H9 (cell line): ENCODE measurements around the gene SMPX. TPM values are rescaled to one million over a fixed set of nuclear protein-coding genes. Genes with fewer than 3 reads are reported as not detected.
A peak's percentile ranks its signal among the peaks of the same experiment; 100 is the strongest.

Experiments
- DNase-seq: peaks from one replicate; pipeline ENCODE4 v3.0.0-alpha.2; 2017
- H2AFZ ChIP-seq: one replicate; pipeline ENCODE4 v1.6.1; 2013; ENCODE audit warnings: mild to moderate bottlenecking, low read length, control low read depth, moderate library complexity
- H2AK5ac ChIP-seq: 2 replicates; pipeline ENCODE4 v1.6.1; 2013; ENCODE audit warnings: low read length, control low read depth, mixed read lengths; ENCODE audit not compliant: insufficient read length
- H2BK120ac ChIP-seq: one replicate; pipeline ENCODE4 v1.6.1; 2013; ENCODE audit warnings: low read depth, mild to moderate bottlenecking, low read length, control low read depth, inconsistent platforms; ENCODE audit not compliant: poor library complexity, severe bottlenecking
- H2BK12ac ChIP-seq: 2 replicates; pipeline ENCODE4 v1.6.1; 2013; ENCODE audit warnings: low read length, control low read depth, mixed read lengths, low read depth; ENCODE audit not compliant: insufficient read length
- H2BK15ac ChIP-seq: 2 replicates; pipeline ENCODE4 v1.6.1; 2013; ENCODE audit warnings: low read depth, low read length, control low read depth
- H2BK20ac ChIP-seq: one replicate; pipeline ENCODE4 v1.6.1; 2013; ENCODE audit warnings: low read depth, mild to moderate bottlenecking, low read length, control low read depth, inconsistent platforms; ENCODE audit not compliant: poor library complexity, severe bottlenecking
- H2BK5ac ChIP-seq: 2 replicates; pipeline ENCODE4 v1.6.1; 2013; ENCODE audit warnings: low read length, control low read depth, mixed read lengths; ENCODE audit not compliant: insufficient read length
- H3K14ac ChIP-seq: 2 replicates; pipeline ENCODE4 v1.6.1; 2013; ENCODE audit warnings: low read length, control low read depth; ENCODE audit not compliant: insufficient read depth
- H3K18ac ChIP-seq: 2 replicates; pipeline ENCODE4 v1.6.1; 2013; ENCODE audit warnings: low read depth, mild to moderate bottlenecking, mixed read lengths, low read length, control low read depth; ENCODE audit not compliant: insufficient read length
- H3K23ac ChIP-seq: 2 replicates; pipeline ENCODE4 v1.6.1; 2013; ENCODE audit warnings: low read length, control low read depth, mixed read lengths, low read depth; ENCODE audit not compliant: insufficient read length
- H3K23me2 ChIP-seq: 2 replicates; pipeline ENCODE4 v1.6.1; 2013; ENCODE audit warnings: low read depth, mild to moderate bottlenecking, mixed read lengths, low read length, control low read depth; ENCODE audit not compliant: insufficient read length, poor library complexity, severe bottlenecking
- H3K27ac ChIP-seq: 2 replicates; pipeline ENCODE4 v1.5.1; 2013; ENCODE audit warnings: low read length, control low read depth, mixed read lengths, low read depth; ENCODE audit not compliant: insufficient read length
- H3K27me3 ChIP-seq: 2 replicates; pipeline ENCODE4 v1.6.1; 2013; ENCODE audit warnings: low read length, control low read depth, inconsistent platforms; ENCODE audit not compliant: insufficient read depth
- H3K4ac ChIP-seq: 2 replicates; pipeline ENCODE4 v1.6.1; 2013; ENCODE audit warnings: low read depth, mild to moderate bottlenecking, control low read depth, inconsistent platforms, low read length, moderate library complexity
- H3K4me1 ChIP-seq: 2 replicates; pipeline ENCODE4 v1.6.1; 2013; ENCODE audit warnings: low read length, control low read depth, inconsistent platforms; ENCODE audit not compliant: insufficient read depth
- H3K4me2 ChIP-seq: 2 replicates; pipeline ENCODE4 v1.6.1; 2013; ENCODE audit warnings: low read length, control low read depth, mixed read lengths; ENCODE audit not compliant: insufficient read length, insufficient read depth
- H3K56ac ChIP-seq: 2 replicates; pipeline ENCODE4 v1.6.1; 2013; ENCODE audit warnings: low read depth, mild to moderate bottlenecking, mixed read lengths, low read length, control low read depth; ENCODE audit not compliant: insufficient read length
- H3K79me1 ChIP-seq: 2 replicates; pipeline ENCODE4 v1.6.1; 2013; ENCODE audit warnings: low read depth, mild to moderate bottlenecking, moderate library complexity, low read length, control low read depth, inconsistent platforms; ENCODE audit not compliant: insufficient read depth, poor library complexity, severe bottlenecking
- H3K79me2 ChIP-seq: 2 replicates; pipeline ENCODE4 v1.6.1; 2013; ENCODE audit warnings: low read length, control low read depth, inconsistent platforms; ENCODE audit not compliant: insufficient read depth
- H3K9ac ChIP-seq: 2 replicates; pipeline ENCODE4 v1.6.1; 2013; ENCODE audit warnings: low read length, control low read depth, mixed read lengths; ENCODE audit not compliant: insufficient read length; ENCODE audit errors: extremely low read depth
- H3K9me3 ChIP-seq: one replicate; pipeline ENCODE4 v1.6.1; 2013; ENCODE audit warnings: low read depth, low read length, inconsistent platforms; ENCODE audit not compliant: control insufficient read depth
- H3T11ph ChIP-seq: one replicate; pipeline ENCODE4 v1.6.1; 2013; ENCODE audit warnings: mild to moderate bottlenecking, low read length, control low read depth, inconsistent platforms
- H4K20me1 ChIP-seq: one replicate; pipeline ENCODE4 v1.6.1; 2013; ENCODE audit not compliant: control insufficient read depth, insufficient read length, insufficient read depth
- H4K5ac ChIP-seq: 2 replicates; pipeline ENCODE4 v1.6.1; 2013; ENCODE audit warnings: low read depth, mild to moderate bottlenecking, mixed read lengths, low read length, control low read depth; ENCODE audit not compliant: insufficient read length
- H4K8ac ChIP-seq: replicated peaks from 2 replicates; pipeline ENCODE4 v1.6.1; 2013; ENCODE audit warnings: low read length, control low read depth, mixed read lengths, low read depth; ENCODE audit not compliant: insufficient read length
- H4K91ac ChIP-seq: 2 replicates; pipeline ENCODE4 v1.6.1; 2013; ENCODE audit warnings: low read depth, mild to moderate bottlenecking, moderate library complexity, mixed read lengths, low read length, control low read depth; ENCODE audit not compliant: insufficient read length
- H3K27ac Mint-ChIP-seq, 3 experiments: 2 replicates in 2 of 3; 3 replicates in 1 of 3; pipeline ENCODE4 v1.8.0; 2020 to 2021; ENCODE audit warnings: mixed read lengths in 3 of 3, mild to moderate bottlenecking in 1 of 3, moderate library complexity in 1 of 3
- H3K27me3 Mint-ChIP-seq: 2 replicates; pipeline ENCODE4 v1.8.0; 2021; ENCODE audit warnings: low read depth, mild to moderate bottlenecking, moderate library complexity, mixed read lengths
- H3K36me3 Mint-ChIP-seq, 3 experiments: 2 replicates in 2 of 3; 3 replicates in 1 of 3; pipeline ENCODE4 v1.8.0; 2020 to 2021; ENCODE audit warnings: low read depth in 3 of 3, mixed read lengths in 3 of 3; ENCODE audit not compliant: insufficient read depth in 1 of 3
- H3K4me1 Mint-ChIP-seq, 2 experiments: 2 replicates each; pipeline ENCODE4 v1.8.0; 2020; ENCODE audit warnings: mixed read lengths in 2 of 2
- H3K4me3 Mint-ChIP-seq, 2 experiments: 2 replicates in 1 of 2; 3 replicates in 1 of 2; pipeline ENCODE4 v1.8.0; 2020 to 2021; ENCODE audit warnings: mild to moderate bottlenecking in 2 of 2, mixed read lengths in 2 of 2, moderate library complexity in 1 of 2
- H3K9me3 Mint-ChIP-seq, 2 experiments: 2 replicates in 1 of 2; 3 replicates in 1 of 2; pipeline ENCODE4 v1.8.0; 2020; ENCODE audit warnings: mild to moderate bottlenecking in 2 of 2, mixed read lengths in 2 of 2, moderate library complexity in 1 of 2
- WGBS: extraction: QIAGEN DNeasy Blood & Tissue Kit; methylation state at CpG from one replicate; pipeline ENCODE4 v1.1.7; 2013; ENCODE audit warnings: missing lambda C conversion rate, low lambda C conversion rate, mixed read lengths; ENCODE audit not compliant: insufficient read length; ENCODE audit errors: extremely low coverage; 5-methylcytosine and 5-hydroxymethylcytosine counted together
- total RNA-seq: library from RNA; stranded (reverse); gene quantifications from 2 replicates; pipeline ENCODE4 v1.2.1, GENCODE V29; 2021
- TF ChIP-seq, protein P1 (sequence below): fragments of 200-600 bp; sonication (generic); conservative IDR thresholded peaks from 3 replicates; pipeline ENCODE4 v1.8.0; 2021; ENCODE audit warnings: antibody characterized with exemption, mild to moderate bottlenecking

The SMPX gene
- total RNA-seq, 1 experiment from 2014 or later: not detected

GRCh38 chrX:21658152-21658737 is 99.7 kb downstream of the SMPX start, which contains the start of gene KLHL34:
Gene KLHL34, minus strand, starts transcription at chrX:21658330. Its CDS starts 542 bp downstream, at chrX:21657788.
- H2AFZ ChIP-seq: no peak within 1 kb of the TSS
- H3K4me1 ChIP-seq: no peaks in the 10 kb centered on the region

More at GRCh38 chrX:21658152-21658737, 99.7 kb downstream of the SMPX start, which contains the start of gene KLHL34:
- Histone ChIP-seq H3K4me2 (no peak within 1 kb of the TSS), H3K14ac (no peak within 1 kb of the TSS; the same call in 1 of the 2 replicates), H3K27ac (no peak within 1 kb of the TSS), H3K27me3 (no peaks in the 10 kb centered on the region), H4K91ac (no peak within 1 kb of the TSS), H2BK12ac (no peak within 1 kb of the TSS), H3T11ph (no peak within 1 kb of the TSS), H3K9me3 (peaks cover 9% of the 10 kb centered on the region), H3K9ac (no peak within 1 kb of the TSS), H2BK20ac (no peak within 1 kb of the TSS), H3K23me2 (no peaks in the 10 kb centered on the region), H2BK120ac (no peak within 1 kb of the TSS), H3K56ac (no peak within 1 kb of the TSS), H3K79me2 (no peaks in the 10 kb centered on the region), H4K20me1 (no peaks in the 10 kb centered on the region), H4K5ac (no peak within 1 kb of the TSS), H3K23ac (no peak within 1 kb of the TSS), H2BK15ac (no peak within 1 kb of the TSS), H3K4ac (no peak within 1 kb of the TSS), H2BK5ac (no peak within 1 kb of the TSS), H4K8ac (no peak within 1 kb of the TSS), H3K79me1 (no peaks in the 10 kb centered on the region), H3K18ac (no peak within 1 kb of the TSS), H2AK5ac (no peak within 1 kb of the TSS)
- H3K27me3 Mint-ChIP-seq: no peaks in the 10 kb centered on the region; the same call in 1 of the 2 replicates
- TF ChIP-seq, protein P1, sequence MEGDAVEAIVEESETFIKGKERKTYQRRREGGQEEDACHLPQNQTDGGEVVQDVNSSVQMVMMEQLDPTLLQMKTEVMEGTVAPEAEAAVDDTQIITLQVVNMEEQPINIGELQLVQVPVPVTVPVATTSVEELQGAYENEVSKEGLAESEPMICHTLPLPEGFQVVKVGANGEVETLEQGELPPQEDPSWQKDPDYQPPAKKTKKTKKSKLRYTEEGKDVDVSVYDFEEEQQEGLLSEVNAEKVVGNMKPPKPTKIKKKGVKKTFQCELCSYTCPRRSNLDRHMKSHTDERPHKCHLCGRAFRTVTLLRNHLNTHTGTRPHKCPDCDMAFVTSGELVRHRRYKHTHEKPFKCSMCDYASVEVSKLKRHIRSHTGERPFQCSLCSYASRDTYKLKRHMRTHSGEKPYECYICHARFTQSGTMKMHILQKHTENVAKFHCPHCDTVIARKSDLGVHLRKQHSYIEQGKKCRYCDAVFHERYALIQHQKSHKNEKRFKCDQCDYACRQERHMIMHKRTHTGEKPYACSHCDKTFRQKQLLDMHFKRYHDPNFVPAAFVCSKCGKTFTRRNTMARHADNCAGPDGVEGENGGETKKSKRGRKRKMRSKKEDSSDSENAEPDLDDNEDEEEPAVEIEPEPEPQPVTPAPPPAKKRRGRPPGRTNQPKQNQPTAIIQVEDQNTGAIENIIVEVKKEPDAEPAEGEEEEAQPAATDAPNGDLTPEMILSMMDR: no peak
- DNase-seq: no peak
- H3K36me3 Mint-ChIP-seq: peaks cover 0 to 3% (median 2%) of the 10 kb centered on the region in 3 experiments; a peak in 3 of 7 replicates
- H3K9me3 Mint-ChIP-seq: peaks cover 3 to 26% of the 10 kb centered on the region in 2 experiments; a peak in 4 of 5 replicates
- peak within 1 kb of the TSS in 1 of 3 experiments; percentile 82; a peak in 2 of 7 replicates for H3K27ac Mint-ChIP-seq
- H3K4me1 Mint-ChIP-seq: peaks cover 0 to 3% of the 10 kb centered on the region in 2 experiments; a peak in 1 of 4 replicates
- peak within 1 kb of the TSS in 1 of 2 experiments; percentile 13; a peak in 2 of 5 replicates for H3K4me3 Mint-ChIP-seq
- no CpG with 5 or more reads among the region's 60 CpGs for WGBS
